ENCODE measurements around the gene EDDM13.

Gene EDDM13

GRCh38 chr19:56308792-56309191 is 36.2 kb downstream of the EDDM13 start:
- ChIA-PET POLR2A (no interaction called here), CTCF (no interaction called here)
- no peak for DNase-seq (ENCODE audit: extremely low spot score)
- TF ChIP-seq FOXK2 (IDR thresholded peaks at IDR 0.05) (no peak), TARDBP (IDR thresholded peaks at IDR 0.05) (no peak), ARNT (IDR thresholded peaks at IDR 0.05) (no peak), FOXA1 (IDR thresholded peaks at IDR 0.05) (no peak), SP1 (IDR thresholded peaks at IDR 0.05) (no peak)

GRCh38 chr19:56309511-56310185 is 37.1 kb downstream of the EDDM13 start:
- CTCF ChIA-PET, result interaction anchor here (0.5 to 1.0 kb wide), 6 partner anchors 10 to 1041 kb away, joined by 3 to 5 read pairs (median 3); no protein-coding TSS in a partner anchor
- POLR2A ChIA-PET, result no interaction called here
- DNase-seq (ENCODE audit: extremely low spot score), result peak; percentile 62
- TF ChIP-seq ELF4 (IDR thresholded peaks at IDR 0.05) (no peak), HDGF (IDR thresholded peaks at IDR 0.05; ENCODE audit: borderline replicate concordance) (no peak), FOXK2 (IDR thresholded peaks at IDR 0.05) (no peak), LEF1 (IDR thresholded peaks at IDR 0.05; ENCODE audit: borderline replicate concordance) (no peak), FOXM1 (IDR thresholded peaks at IDR 0.05; ENCODE audit: borderline replicate concordance) (no peak), ZNF384 (IDR thresholded peaks at IDR 0.05) (no peak), SP1 (IDR thresholded peaks at IDR 0.05) (no peak), BHLHE40 (IDR thresholded peaks at IDR 0.05; ENCODE audit: borderline replicate concordance) (no peak), CTBP1 (IDR thresholded peaks at IDR 0.05; ENCODE audit: borderline replicate concordance) (no peak), TARDBP (IDR thresholded peaks at IDR 0.05) (no peak), ARNT (IDR thresholded peaks at IDR 0.05) (no peak), FOXA1 (IDR thresholded peaks at IDR 0.05) (no peak), L3MBTL2 (conservative IDR thresholded peaks at IDR 0.05) (no peak), PKNOX1 (IDR thresholded peaks at IDR 0.05) (no peak), NFRKB (IDR thresholded peaks at IDR 0.05) (no peak), SUZ12 (IDR thresholded peaks at IDR 0.05) (no peak)

GRCh38 chr19:56310462-56310861 is 37.9 kb downstream of the EDDM13 start:
- ChIA-PET POLR2A (no interaction called here), CTCF (interaction anchor here (1.0 kb wide), 1 partner anchor 24 kb away, joined by 5 read pairs; no protein-coding TSS in a partner anchor)
- no peak for DNase-seq (ENCODE audit: extremely low spot score)
- TF ChIP-seq ELF4 (IDR thresholded peaks at IDR 0.05) (no peak), BHLHE40 (IDR thresholded peaks at IDR 0.05; ENCODE audit: borderline replicate concordance) (no peak), LEF1 (IDR thresholded peaks at IDR 0.05; ENCODE audit: borderline replicate concordance) (no peak), PKNOX1 (IDR thresholded peaks at IDR 0.05) (no peak), ZNF384 (IDR thresholded peaks at IDR 0.05) (no peak), CTBP1 (IDR thresholded peaks at IDR 0.05; ENCODE audit: borderline replicate concordance) (no peak), SUZ12 (IDR thresholded peaks at IDR 0.05) (no peak), FOXK2 (IDR thresholded peaks at IDR 0.05) (no peak), NFRKB (IDR thresholded peaks at IDR 0.05) (no peak)

- no peak for DNase-seq (ENCODE audit: extremely low spot score)
- CTCF ChIA-PET, result no interaction called here
- POLR2A ChIA-PET, result no interaction called here
- TF ChIP-seq L3MBTL2 (conservative IDR thresholded peaks at IDR 0.05), result no peak
- no peak for TF ChIP-seq ELF4 (IDR thresholded peaks at IDR 0.05)
- TF ChIP-seq FOXM1 (IDR thresholded peaks at IDR 0.05; ENCODE audit: borderline replicate concordance), result no peak
- TF ChIP-seq HDGF (IDR thresholded peaks at IDR 0.05; ENCODE audit: borderline replicate concordance), result no peak
- no peak for TF ChIP-seq FOXK2 (IDR thresholded peaks at IDR 0.05)
- no peak for TF ChIP-seq SUZ12 (IDR thresholded peaks at IDR 0.05)
- no peak for TF ChIP-seq SP1 (IDR thresholded peaks at IDR 0.05)
- TF ChIP-seq TARDBP (IDR thresholded peaks at IDR 0.05), result no peak
- TF ChIP-seq ZNF384 (IDR thresholded peaks at IDR 0.05), result no peak
- TF ChIP-seq ARNT (IDR thresholded peaks at IDR 0.05), result no peak
- no peak for TF ChIP-seq FOXA1 (IDR thresholded peaks at IDR 0.05)
- no peak for TF ChIP-seq NFRKB (IDR thresholded peaks at IDR 0.05)
- TF ChIP-seq BHLHE40 (IDR thresholded peaks at IDR 0.05; ENCODE audit: borderline replicate concordance), result no peak
- TF ChIP-seq PKNOX1 (IDR thresholded peaks at IDR 0.05), result no peak
- no peak for TF ChIP-seq CTBP1 (IDR thresholded peaks at IDR 0.05; ENCODE audit: borderline replicate concordance)
- TF ChIP-seq LEF1 (IDR thresholded peaks at IDR 0.05; ENCODE audit: borderline replicate concordance), result no peak
Measured at GRCh38 chr19:56312342-56312741, 39.8 kb downstream of the EDDM13 start.

GRCh38 chr19:56312787-56313657 is 40.5 kb downstream of the EDDM13 start:
- POLR2A ChIA-PET, result interaction anchor here (1.0 kb wide), 1 partner anchor 13 kb away, joined by 3 read pairs; no protein-coding TSS in a partner anchor
- TF ChIP-seq LEF1 (IDR thresholded peaks at IDR 0.05; ENCODE audit: borderline replicate concordance), result no peak
- TF ChIP-seq ZNF384 (IDR thresholded peaks at IDR 0.05), result no peak
- TF ChIP-seq ARNT (IDR thresholded peaks at IDR 0.05), result no peak
- TF ChIP-seq ELF4 (IDR thresholded peaks at IDR 0.05), result no peak
- TF ChIP-seq FOXK2 (IDR thresholded peaks at IDR 0.05), result no peak
- no peak for TF ChIP-seq SP1 (IDR thresholded peaks at IDR 0.05)
- no peak for TF ChIP-seq BHLHE40 (IDR thresholded peaks at IDR 0.05; ENCODE audit: borderline replicate concordance)
- TF ChIP-seq CTBP1 (IDR thresholded peaks at IDR 0.05; ENCODE audit: borderline replicate concordance), result no peak
- DNase-seq (ENCODE audit: extremely low spot score), result no peak
- CTCF ChIA-PET, result no interaction called here

Data from HEK293T (cell line).